SW 1271 (cell line): ENCODE measurements around the gene BRIP1.
"Not testable (repeated sequence)": the region's sequence is repeated elsewhere in the genome, so short reads cannot be mapped to it uniquely, and the experiment has no call there.

Source experiments
- DNase-seq, 2 experiments: peaks; one replicate each; lab custom pipeline; 2025; lab: John Stamatoyannopoulos, UW

Gene BRIP1

DNA sequence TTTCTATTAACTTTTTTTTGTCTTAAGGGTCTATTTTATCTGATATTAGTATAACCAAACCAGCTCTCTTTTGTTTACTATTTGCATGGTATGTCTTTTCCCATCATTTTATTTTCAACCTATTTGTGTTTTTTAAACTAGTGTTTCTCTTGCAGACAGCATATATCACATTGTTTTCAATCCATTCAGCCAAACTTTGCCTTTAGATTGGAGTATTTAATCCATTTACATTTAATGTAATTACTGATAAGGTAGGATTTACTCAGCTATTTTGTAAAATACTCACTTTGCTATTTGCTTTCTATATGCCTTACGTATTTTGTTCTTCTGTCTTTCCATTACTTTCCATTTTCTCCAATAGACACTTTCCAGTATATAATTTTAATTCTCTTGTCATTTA, 164.3 kb downstream of the BRIP1 start:
- no peak for DNase-seq

DNA sequence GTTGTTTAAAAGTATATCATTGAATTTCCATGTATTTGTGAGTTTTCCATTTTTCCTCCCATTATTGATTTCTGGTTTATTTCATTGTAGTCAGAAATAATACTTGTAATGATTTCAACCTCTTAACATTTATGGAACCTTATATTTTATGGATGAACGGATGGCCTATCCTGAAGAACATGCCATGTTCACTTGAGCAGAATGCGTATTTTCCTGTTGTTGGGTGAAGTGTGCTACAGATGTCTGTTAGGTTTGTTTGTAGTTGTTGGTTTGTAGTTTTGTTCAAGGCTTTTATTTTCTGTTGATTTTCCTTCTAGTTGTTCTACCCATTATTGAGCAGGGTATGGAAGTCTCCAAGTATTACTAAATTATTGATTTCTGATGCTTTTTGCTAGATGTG, 165.1 kb downstream of the BRIP1 start:
- DNase-seq, result no peak

DNA sequence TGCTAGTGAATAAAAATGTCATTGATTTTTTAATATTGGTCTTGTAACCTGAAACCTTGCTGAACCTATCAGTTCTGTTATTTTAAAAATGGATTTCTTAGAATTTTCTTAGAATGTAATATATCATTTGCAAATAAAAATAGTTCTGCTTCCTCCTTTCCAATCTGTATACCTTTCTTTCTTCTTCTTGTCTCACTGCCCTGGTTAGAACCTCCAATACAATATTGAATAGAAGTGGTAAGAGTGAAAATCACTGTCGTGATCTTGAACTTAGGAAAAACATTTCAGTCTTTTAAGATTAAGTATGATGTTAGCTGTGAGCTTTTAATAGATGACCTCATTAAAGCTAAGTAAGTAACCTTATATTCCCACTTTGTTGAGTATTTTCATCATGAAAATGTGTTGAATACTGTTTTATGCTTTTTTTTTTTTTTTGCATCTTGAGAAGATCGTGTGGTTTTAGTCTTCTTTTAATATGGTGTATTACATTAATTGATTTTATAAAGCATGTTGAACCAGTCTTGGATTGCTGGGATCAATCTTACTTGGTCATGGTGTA, 167.5 kb downstream of the BRIP1 start:
- no peak for DNase-seq

DNA sequence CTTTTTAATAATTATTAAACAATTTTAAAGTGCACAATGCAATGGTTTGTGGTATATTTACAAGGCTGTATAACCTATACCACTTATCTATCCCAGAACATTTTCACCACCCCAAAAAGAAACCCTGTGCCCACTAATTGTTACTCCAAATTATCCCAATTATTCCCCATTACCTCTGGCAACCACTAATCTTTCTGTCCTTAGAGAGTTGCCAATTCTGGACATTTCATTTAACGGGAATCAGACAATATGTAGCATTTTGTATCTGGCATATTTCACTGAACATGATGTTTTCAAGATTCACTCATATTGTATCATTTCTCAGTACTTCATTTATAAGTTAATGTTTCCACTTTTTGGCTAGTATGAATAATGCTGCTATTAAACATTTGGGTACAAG, 169.2 kb downstream of the BRIP1 start:
- no peak for DNase-seq

DNA sequence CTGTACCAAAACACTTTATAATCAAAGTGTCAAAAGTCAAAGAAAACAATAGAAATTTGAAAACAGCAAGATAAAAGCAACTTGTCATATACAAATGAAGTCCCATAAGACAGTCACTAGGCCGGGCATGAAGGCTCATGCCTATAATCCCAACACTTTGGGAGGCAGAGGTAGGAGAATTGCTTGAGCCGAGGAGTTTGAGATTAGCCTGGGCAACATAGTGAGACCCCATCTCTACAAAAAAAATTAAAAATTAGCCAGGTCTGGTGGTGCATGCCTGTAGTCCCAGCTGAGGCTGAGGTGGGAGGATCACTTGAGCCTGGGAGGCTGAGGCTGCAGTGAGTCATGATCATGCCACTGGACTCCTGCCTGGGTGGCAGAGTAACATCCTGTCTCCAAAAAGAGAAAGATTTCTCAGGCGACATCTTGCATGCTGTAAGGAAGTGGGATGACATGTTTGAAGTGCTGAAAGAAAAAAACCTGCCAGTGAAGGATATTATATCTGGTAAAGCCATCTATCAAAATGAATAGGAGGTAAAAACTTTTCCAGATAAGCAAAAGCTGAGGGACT, 173.6 kb downstream of the BRIP1 start:
- no peak for DNase-seq

DNA sequence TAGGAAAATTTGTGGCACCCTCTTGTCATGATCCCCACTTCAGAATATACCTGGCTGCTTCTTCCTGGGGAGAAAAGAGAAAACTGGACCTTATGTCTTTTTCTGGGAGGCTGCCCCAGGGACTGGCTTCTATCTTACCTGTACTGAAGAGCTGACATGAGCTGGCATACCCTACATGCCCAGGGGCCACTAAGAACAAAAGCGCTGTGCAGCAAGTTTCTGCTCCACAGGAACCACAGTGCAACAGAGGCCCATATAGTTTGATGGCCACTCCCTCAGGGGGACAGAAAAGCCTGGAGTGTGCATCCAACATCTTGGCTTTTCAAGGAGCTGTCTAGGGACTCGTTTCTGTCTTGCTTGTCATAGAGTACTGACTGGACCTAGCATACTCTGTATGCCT, 175.6 kb downstream of the BRIP1 start:
- no peak for DNase-seq

DNA sequence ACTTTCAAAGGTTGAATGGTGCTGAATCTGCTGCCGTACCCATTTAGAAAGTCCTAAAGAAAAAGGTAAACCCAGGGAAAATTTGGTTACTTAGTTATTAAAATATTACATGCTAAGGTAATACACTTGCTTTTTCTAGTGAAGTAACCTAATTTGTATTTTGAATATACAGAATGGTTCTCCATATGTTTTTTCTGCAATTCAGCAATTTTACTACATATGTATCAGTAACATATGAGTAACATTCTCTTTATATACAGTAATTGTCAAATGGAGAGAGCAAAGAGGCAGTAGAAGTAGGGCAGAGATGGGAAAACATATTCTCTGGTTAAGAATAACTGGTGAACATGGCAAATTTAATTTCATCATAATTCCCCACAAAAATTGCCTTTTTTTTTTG, 177.2 kb downstream of the BRIP1 start:
- no peak for DNase-seq

DNA sequence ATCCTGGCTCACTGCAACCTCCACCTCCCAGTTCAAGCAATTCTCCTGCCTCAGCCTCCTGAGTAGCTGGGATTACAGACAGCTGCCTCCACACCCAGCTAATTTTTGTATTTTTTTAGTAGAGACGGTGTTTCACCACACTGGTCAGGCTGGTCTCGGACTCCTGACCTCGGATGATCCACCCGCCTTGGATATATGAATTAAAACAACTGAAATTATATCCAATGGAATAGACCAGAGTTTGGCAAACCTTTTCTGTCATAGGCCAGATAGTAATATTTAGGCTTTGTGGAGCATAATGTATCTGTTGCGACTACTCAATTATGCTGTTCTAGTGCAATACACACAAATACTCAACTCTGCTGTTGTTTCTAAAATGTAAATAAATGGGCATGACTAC, 178.5 kb downstream of the BRIP1 start:
- no peak for DNase-seq

DNA sequence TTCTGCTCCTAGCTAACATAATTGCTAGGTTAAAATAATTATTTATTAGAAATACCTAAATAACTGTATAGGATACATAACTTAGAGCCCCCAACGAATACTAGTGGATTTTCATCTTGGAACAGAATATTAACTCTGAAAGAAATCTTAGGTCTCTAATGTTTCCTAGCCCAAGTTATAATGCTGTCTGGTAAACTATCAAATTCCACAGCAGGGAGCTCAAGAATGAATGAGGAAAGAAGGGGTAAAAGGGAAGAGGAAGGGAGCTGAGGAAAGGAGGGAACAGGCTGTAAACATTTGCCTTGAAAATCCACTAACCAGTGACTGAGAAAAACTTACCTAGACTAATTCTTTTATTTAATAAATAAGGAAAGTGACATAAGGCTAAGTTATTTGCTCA, 179.2 kb downstream of the BRIP1 start:
- DNase-seq, result no peak

DNA sequence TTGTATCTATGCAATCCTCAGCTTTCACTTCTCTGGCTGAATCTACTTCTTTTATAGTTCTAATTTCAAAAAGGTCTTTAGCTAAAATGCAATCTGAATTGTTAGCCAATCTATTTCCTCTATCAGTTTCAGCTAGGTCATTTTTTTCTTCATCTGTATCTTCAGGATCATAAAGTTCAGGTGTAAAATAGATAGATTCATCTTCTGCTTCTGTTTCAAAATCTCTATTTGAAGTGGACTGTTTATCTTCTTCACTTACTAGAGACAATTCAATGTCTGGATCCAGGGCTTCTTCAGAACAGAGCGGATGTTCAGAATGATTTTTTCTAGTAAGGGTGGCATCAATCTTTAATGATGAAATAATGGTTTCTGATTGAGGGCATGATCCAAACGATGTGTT, 179.9 kb downstream of the BRIP1 start:
- no peak for DNase-seq

DNA sequence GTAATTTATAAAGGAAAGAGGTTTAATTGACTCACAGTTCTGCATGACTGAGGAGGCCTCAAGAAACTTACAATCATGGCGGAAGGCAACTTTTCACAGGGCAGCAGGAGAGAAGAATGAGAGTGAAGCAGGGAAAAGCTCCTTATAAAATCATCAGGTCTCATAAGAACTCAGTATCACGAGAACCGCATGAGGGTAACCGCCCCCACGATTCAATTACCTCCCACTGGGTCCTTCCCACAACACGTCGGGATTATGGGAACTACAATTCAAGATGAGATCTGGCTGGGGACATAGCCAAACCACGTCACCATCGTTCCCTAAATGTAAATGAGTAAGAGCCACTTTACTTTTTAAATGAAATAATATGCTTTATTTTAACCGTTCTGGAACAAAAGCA, 182.4 kb downstream of the BRIP1 start:
- DNase-seq, result no peak

DNA sequence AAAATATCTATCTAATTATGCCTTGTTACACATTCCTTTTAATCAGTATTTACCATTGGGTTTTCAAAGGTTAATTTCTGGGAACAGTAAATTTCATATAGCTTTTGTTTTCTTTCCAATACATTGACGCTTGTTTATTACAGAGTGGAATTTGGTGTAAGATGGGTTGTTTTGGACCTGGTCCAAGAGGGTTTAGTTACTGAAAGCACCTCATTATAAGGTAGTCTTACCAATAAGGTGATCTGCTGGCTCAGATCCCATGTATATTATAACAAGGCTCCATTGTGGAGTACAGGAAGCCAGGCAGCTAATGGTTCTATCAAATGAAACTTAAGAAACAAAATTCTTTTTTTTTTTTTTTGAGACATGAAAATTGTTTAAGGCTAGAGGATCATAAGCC, 185.0 kb downstream of the BRIP1 start:
- no peak for DNase-seq

DNA sequence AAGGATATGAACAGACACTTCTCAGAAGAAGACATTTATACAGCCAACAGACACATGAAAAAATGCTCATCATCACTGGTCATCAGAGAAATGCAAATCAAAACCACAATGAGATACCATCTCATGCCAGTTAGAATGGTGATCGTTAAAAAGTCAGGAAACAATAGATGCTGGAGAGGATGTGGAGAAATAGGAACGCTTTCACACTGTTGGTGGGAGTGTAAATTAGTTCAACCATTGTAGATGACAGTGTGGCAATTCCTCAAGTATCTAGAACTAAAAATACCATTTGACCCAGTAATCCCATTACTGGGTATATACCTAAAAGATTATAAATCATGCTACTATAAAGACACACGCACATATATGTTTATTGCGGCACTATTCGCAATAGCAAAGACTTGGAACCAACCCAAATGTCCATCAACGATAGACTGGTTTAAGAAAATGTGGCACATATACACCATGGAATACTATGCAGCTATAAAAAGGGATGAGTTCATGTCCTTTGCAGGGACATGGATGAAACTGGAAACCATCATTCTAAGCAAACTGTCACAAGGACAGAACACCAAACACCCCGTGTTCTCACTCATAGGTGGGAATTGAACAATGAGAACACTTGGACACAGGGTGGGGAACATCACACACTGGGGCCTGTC, 186.0 kb downstream of the BRIP1 start:
- DNase-seq, result not testable (repeated sequence)

DNA sequence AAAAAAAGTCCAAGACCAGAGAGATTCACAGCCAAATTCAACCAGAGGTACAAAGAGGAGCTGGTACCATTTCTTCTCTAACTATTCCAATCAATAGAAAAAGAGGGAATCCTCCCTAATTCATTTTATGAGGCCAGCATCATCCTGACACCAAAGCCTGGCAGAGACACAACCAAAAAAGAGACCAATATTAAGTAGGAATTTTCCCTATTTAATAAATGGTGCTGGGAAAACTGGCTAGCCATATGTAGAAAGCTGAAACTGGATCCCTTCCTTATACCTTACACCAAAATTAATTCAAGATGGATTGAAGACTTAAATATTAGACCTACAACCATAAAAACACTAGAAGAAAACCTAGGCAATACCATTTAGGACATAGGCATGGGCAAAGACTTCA, 186.8 kb downstream of the BRIP1 start:
- DNase-seq, result not testable (repeated sequence)

DNA sequence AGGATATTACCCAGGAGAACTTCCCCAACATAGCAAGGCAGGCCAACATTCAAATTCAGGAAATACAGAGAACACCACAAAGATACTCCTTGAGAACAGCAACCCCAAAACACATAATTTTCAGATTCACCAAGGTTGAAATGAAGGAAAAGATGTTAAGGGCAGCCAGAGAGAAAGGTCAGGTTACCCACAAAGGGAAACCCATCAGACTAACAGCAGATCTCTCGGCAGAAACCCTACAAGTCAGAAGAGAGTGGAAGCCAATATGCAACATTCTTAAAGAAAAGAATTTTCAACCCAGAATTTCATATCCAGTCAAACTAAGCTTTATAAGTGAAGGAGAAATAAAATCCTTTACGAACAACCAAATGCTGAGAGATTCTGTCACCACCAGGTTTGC, 188.7 kb downstream of the BRIP1 start:
- not testable (repeated sequence) for DNase-seq

DNA sequence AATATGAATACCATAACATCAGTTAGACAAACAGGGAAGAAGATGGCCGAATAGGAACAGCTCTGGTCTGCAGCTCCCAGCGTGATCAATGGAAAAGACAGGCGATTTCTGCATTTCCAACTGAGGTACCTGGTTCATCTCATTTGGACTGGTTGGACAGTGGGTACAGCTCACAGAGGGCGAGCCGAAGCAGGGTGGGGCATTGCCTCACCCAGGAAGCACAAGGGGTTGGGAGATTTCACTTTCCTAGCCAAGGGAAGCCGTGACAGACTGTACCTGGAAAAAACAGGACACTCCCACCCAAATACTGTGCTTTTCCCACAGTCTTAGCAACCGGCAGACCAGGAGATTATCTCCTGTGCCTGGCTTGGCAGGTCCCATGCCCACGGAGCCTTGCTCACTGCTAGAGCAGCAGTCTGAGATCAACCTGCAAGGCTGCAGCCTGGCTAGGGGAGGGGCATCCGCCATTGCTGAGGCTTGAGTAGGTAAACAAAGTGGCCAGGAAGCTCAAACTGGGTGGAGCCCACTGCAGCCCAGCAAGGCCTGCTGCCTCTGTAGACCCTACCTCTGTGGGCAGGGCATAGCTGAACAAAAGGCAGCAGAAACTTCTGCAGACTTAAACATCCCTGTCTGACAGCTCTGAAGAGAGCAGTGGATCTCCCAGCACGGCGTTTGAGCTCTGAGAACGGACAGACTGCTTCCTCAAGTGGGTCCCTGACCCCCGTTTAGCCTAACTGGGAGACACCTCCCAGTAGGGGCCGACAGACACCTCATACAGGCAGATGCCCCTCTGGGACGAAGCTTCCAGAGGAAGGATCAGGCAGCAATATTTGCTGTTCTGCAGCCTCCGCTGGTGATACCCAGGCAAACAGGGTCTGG, 190.1 kb downstream of the BRIP1 start:
- not testable (repeated sequence) for DNase-seq

DNA sequence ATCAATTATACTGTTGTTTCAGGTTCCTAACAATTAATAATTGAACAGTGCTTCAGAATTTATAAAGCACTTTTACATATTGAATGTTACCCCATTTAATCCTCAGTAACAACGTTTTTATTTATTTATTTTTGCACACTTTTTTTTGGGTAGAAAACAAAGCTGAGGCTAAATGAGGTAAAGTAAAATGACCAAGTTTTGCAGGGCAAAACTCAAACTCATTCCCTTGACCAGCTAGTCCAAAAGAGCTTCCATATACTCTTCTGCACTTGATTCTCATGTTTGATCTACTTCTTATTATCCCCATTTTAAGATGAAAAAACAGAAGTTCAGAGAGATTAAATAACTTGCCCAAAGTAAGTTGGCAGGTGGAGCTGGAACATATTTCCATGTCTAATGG, 191.2 kb downstream of the BRIP1 start:
- DNase-seq, result no peak

DNA sequence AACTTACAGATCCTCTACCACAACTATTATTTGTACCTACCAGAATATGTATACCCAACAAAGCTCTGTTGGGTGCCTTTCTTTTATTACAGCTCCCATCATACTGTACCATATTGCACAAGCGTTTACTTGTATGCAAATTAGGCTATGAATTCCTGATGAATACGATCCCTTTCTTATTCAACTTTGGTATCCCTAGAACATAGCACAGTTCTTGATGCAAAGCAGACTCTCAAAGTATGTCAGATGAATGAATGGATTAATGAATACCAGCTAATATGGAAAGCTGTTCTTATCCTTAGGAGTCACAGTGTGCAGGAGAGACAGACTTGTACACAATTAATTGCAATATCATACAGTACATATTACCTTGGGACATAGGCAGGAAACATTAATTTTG, 192.6 kb downstream of the BRIP1 start:
- no peak for DNase-seq

DNA sequence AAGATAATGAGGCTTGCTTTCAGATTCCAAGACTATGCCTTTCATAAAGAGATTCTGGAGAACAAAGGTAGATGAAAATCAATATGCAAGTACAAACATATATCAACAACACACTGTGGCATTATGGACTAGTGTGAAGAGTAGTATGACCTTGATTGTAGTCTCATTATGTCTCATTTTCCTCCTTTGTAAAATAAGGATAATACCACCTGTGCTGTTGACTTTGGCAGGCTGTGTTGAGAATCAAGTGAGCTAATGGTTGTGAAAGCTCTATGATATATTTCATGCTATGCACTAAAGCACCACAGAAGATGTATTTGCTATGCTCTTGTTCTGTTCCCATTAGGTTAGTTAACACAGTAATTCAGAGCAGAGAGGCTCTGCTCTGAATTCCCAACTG, 193.8 kb downstream of the BRIP1 start:
- DNase-seq, result no peak

DNA sequence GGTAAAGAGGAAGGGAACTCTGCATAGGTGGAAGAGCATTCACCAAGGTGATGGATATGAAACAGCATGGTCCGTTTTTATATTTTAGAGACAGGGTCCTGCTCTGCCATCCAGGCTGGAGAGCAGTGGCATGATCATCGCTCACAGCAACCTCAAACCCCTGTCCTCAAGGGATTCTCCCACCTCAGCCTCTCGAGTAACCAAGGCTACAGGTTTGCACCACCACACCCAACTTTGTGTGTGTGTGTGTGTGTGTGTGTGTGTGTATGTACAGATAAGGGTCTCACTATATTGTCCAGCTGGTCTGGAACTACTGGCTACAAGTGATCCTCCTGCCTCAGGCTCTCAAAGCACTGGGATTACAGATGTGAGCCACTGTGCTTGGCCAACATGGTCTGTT, 194.8 kb downstream of the BRIP1 start:
- DNase-seq, result no peak

DNA sequence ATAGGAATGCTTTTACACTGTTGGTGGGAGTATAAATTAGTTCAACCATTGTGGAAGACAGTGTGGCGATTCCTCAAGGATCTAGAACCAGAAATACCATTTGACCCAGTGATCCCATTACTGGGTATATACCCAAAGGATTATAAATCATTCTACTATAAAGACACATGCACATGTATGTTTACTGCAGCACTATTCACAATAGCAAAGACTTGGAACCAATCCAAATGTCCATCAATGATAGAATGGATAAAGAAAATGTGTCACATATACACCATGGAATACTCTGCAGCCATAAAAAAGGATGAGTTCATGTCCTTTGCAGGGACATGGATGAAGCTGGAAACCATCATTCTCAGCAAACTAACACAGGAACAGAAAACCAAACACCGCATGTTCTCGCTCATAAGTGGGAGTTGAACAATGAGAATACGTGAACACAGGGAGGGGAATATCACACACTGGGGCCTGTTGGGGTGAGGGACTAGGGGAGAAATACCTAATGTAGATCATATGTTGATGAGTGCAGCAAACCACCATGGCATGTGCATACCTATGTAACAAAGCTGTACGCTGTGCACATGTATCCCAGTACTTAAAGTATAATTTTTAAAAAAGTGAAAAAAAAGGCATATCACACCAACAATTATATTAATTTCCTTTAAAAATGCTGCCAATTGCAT, 196.8 kb downstream of the BRIP1 start:
- DNase-seq, result not testable (repeated sequence)

DNA sequence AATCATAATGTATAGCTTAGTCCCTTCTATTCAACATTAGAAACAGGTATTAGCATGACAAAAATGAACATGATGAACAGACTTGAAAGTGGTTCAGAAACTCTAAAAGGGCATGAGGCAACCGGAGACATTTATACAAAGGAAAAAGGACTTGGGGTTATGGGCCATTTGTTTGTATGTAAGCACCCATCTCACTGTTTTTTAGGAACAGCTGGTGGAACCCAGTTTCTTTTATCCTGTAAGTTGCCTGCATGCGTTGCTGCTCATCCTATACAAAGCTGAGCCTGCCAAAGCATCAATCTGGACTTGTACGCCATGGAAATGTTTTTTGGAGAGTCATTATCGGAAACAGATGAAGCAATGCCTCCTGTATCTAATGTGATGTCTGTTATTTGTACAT, 200.0 kb downstream of the BRIP1 start:
- no peak for DNase-seq
